ENCODE results near the gene LAMA1. TPM values are rescaled to one million over a fixed set of nuclear protein-coding genes. Genes with fewer than 3 reads are reported as not detected.

LAMA1 gene, protein sequence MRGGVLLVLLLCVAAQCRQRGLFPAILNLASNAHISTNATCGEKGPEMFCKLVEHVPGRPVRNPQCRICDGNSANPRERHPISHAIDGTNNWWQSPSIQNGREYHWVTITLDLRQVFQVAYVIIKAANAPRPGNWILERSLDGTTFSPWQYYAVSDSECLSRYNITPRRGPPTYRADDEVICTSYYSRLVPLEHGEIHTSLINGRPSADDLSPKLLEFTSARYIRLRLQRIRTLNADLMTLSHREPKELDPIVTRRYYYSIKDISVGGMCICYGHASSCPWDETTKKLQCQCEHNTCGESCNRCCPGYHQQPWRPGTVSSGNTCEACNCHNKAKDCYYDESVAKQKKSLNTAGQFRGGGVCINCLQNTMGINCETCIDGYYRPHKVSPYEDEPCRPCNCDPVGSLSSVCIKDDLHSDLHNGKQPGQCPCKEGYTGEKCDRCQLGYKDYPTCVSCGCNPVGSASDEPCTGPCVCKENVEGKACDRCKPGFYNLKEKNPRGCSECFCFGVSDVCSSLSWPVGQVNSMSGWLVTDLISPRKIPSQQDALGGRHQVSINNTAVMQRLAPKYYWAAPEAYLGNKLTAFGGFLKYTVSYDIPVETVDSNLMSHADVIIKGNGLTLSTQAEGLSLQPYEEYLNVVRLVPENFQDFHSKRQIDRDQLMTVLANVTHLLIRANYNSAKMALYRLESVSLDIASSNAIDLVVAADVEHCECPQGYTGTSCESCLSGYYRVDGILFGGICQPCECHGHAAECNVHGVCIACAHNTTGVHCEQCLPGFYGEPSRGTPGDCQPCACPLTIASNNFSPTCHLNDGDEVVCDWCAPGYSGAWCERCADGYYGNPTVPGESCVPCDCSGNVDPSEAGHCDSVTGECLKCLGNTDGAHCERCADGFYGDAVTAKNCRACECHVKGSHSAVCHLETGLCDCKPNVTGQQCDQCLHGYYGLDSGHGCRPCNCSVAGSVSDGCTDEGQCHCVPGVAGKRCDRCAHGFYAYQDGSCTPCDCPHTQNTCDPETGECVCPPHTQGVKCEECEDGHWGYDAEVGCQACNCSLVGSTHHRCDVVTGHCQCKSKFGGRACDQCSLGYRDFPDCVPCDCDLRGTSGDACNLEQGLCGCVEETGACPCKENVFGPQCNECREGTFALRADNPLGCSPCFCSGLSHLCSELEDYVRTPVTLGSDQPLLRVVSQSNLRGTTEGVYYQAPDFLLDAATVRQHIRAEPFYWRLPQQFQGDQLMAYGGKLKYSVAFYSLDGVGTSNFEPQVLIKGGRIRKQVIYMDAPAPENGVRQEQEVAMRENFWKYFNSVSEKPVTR (N-terminal part only)
- under 0.01 and 0.07 TPM in 2 replicates for total RNA-seq

GRCh38 chr18:7117390-7118355 is at the start of gene LAMA1:
Gene LAMA1, minus strand, starts transcription at chr18:7117797. Its CDS starts 77 bp downstream, at chr18:7117720.

Small RNA genes lying within 50 kb of the gene (small RNA-seq; reads per million reads assigned to genes)
- not detected for gene RNU6-916P

Other genes starting within 250 kb of the LAMA1 start
- not detected in 2 replicates for gene LRRC30, start 113.3 kb upstream of the LAMA1 start, total RNA-seq